SK-N-MC (cell line): ENCODE results near the gene SPATA20.

Source experiments
- DNase-seq: peaks from one replicate; pipeline ENCODE4 v3.0.0-alpha.2; 2011; ENCODE audit warnings: low read depth, low spot score
- H3K27ac ChIP-seq: fragments of 200-600 bp; sonication (generic); 2 replicates; pipeline ENCODE4 v1.5.1; 2016; ENCODE audit warnings: mixed run types
- H3K36me3 ChIP-seq: fragments of 200-600 bp; sonication (generic); 2 replicates; pipeline ENCODE4 v1.6.1; 2017; ENCODE audit warnings: antibody characterized with exemption, low read length, mixed read lengths; ENCODE audit not compliant: insufficient read depth
- H3K4me3 ChIP-seq: fragments of 200-600 bp; sonication (generic); 2 replicates; pipeline ENCODE4 v1.5.1; 2016
- H3K9ac ChIP-seq: fragments of 200-600 bp; sonication (generic); 2 replicates; pipeline ENCODE4 v1.8.0; 2017; ENCODE audit warnings: mixed run types, mixed read lengths; ENCODE audit not compliant: insufficient read length
- H3K9me3 ChIP-seq: fragments of 200-600 bp; sonication (generic); 2 replicates; pipeline ENCODE4 v1.6.1; 2017; ENCODE audit warnings: low read depth, mild to moderate bottlenecking, antibody characterized with exemption, low read length, moderate library complexity, mixed read lengths
- EZH2 ChIP-seq: fragments of 200-600 bp; sonication (generic); IDR thresholded peaks from one replicate; pipeline ENCODE4 v1.6.1; 2017; ENCODE audit warnings: antibody characterized with exemption
- FOXP2 ChIP-seq: optimal IDR thresholded peaks from 2 replicates; pipeline ENCODE3; 2011; ENCODE audit warnings: mild to moderate bottlenecking, moderate library complexity; ENCODE audit not compliant: insufficient read depth; ENCODE audit errors: extremely low read length, control extremely low read depth
- POLR2AphosphoS5 ChIP-seq: IDR thresholded peaks from 2 replicates; pipeline ENCODE4 v1.6.1; 2012; ENCODE audit warnings: mild to moderate bottlenecking, low read depth, low read length, borderline replicate concordance

SPATA20 gene

GRCh38 chr17:50507871-50508572, 39.0 kb upstream of the SPATA20 start, which contains the start of gene MYCBPAP:
TSS of gene MYCBPAP (plus strand) at chr17:50508439. CDS start at chr17:50508675, 236 bp downstream.
- no peak for DNase-seq
- Histone ChIP-seq H3K4me3 (no peak within 1 kb of the TSS), H3K27ac (no peak within 1 kb of the TSS), H3K9ac (no peak within 1 kb of the TSS), H3K36me3 (no peaks in the 10 kb centered on the region), H3K9me3 (no peaks in the 10 kb centered on the region)
- no peak for TF ChIP-seq FOXP2
- no peak for TF ChIP-seq EZH2
- TF ChIP-seq POLR2AphosphoS5 = no peak

GRCh38 chr17:50508573-50509460, 38.2 kb upstream of the SPATA20 start:
- DNase-seq = no peak
- Histone ChIP-seq H3K36me3 (no peaks in the 10 kb centered on the region), H3K4me3 (no peak overlapping the region), H3K27ac (no peak overlapping the region), H3K9me3 (no peaks in the 10 kb centered on the region), H3K9ac (no peak overlapping the region)
- no peak for TF ChIP-seq FOXP2
- TF ChIP-seq EZH2 = no peak
- TF ChIP-seq POLR2AphosphoS5 = no peak

- Histone ChIP-seq H3K9me3 (no peaks in the 10 kb centered on the region), H3K27ac (no peak overlapping the region), H3K36me3 (no peaks in the 10 kb centered on the region), H3K4me3 (no peak overlapping the region), H3K9ac (no peak overlapping the region)
- no peak for DNase-seq
- no peak for TF ChIP-seq FOXP2
- no peak for TF ChIP-seq POLR2AphosphoS5
- no peak for TF ChIP-seq EZH2
Measured at GRCh38 chr17:50511058-50511457, 35.9 kb upstream of the SPATA20 start.

GRCh38 chr17:50513495-50513894, 33.5 kb upstream of the SPATA20 start:
- DNase-seq = no peak
- Histone ChIP-seq H3K9me3 (no peaks in the 10 kb centered on the region), H3K27ac (no peak overlapping the region), H3K36me3 (no peaks in the 10 kb centered on the region), H3K4me3 (no peak overlapping the region), H3K9ac (no peak overlapping the region)
- TF ChIP-seq EZH2 = no peak
- no peak for TF ChIP-seq FOXP2
- no peak for TF ChIP-seq POLR2AphosphoS5

GRCh38 chr17:50514388-50514787, 32.6 kb upstream of the SPATA20 start:
- Histone ChIP-seq H3K4me3 (no peak overlapping the region), H3K9ac (no peak overlapping the region), H3K9me3 (no peaks in the 10 kb centered on the region), H3K36me3 (no peaks in the 10 kb centered on the region), H3K27ac (no peak overlapping the region)
- TF ChIP-seq EZH2 (no peak), FOXP2 (no peak), POLR2AphosphoS5 (no peak)
- no peak for DNase-seq

GRCh38 chr17:50514936-50515702, 31.9 kb upstream of the SPATA20 start:
- Histone ChIP-seq H3K36me3 (no peaks in the 10 kb centered on the region), H3K9me3 (no peaks in the 10 kb centered on the region), H3K4me3 (no peak overlapping the region), H3K9ac (no peak overlapping the region), H3K27ac (no peak overlapping the region)
- no peak for DNase-seq
- TF ChIP-seq POLR2AphosphoS5 = no peak
- no peak for TF ChIP-seq FOXP2
- TF ChIP-seq EZH2 = no peak

GRCh38 chr17:50517011-50517410, 30.0 kb upstream of the SPATA20 start:
- Histone ChIP-seq H3K27ac (no peak overlapping the region), H3K4me3 (no peak overlapping the region), H3K36me3 (no peaks in the 10 kb centered on the region), H3K9me3 (no peaks in the 10 kb centered on the region), H3K9ac (no peak overlapping the region)
- TF ChIP-seq POLR2AphosphoS5 = no peak
- TF ChIP-seq EZH2 = no peak
- no peak for TF ChIP-seq FOXP2
- DNase-seq = no peak
